GM18909 (cell line): Measurements from ENCODE around the gene NMRAL1.

Source experiments
- ATAC-seq: cut with Tn5 transposase; IDR thresholded peaks from one replicate; pipeline ENCODE4 v1.9.1; 2021; ENCODE audit warnings: mild to moderate bottlenecking; ENCODE audit not compliant: unreplicated experiment, poor library complexity

NMRAL1 gene

GRCh38 chr16:4506450-4506849 lies 32.0 kb upstream of the NMRAL1 start:
- ATAC-seq = peak; percentile 44

GRCh38 chr16:4505356-4506147 lies 31.1 kb upstream of the NMRAL1 start:
- peak; percentile 74 for ATAC-seq

- no peak for ATAC-seq
These were observed 26.6 kb upstream of the NMRAL1 start for GRCh38 chr16:4501071-4501478.

GRCh38 chr16:4500272-4500671 lies 25.8 kb upstream of the NMRAL1 start:
- no peak for ATAC-seq

GRCh38 chr16:4499196-4499555 lies 24.8 kb upstream of the NMRAL1 start:
- ATAC-seq = no peak

- ATAC-seq = no peak
These were observed 24.2 kb upstream of the NMRAL1 start for GRCh38 chr16:4498546-4499195.

- ATAC-seq = no peak
These were observed 21.9 kb upstream of the NMRAL1 start for GRCh38 chr16:4496305-4496704.

- ATAC-seq = no peak
These were observed 21.3 kb upstream of the NMRAL1 start for GRCh38 chr16:4495766-4496165.

- ATAC-seq = no peak
These were observed 20.5 kb upstream of the NMRAL1 start for GRCh38 chr16:4494746-4495490.

GRCh38 chr16:4491898-4492297 lies 17.5 kb upstream of the NMRAL1 start:
- ATAC-seq = no peak

GRCh38 chr16:4489030-4489429 lies 14.6 kb upstream of the NMRAL1 start:
- no peak for ATAC-seq

- ATAC-seq = no peak
These were observed 14.1 kb upstream of the NMRAL1 start for GRCh38 chr16:4488499-4488967.

- no peak for ATAC-seq
These were observed 13.6 kb upstream of the NMRAL1 start for GRCh38 chr16:4487955-4488498.

GRCh38 chr16:4486126-4486893 lies 11.9 kb upstream of the NMRAL1 start:
- ATAC-seq = no peak

- ATAC-seq = no peak
These were observed 7.5 kb upstream of the NMRAL1 start for GRCh38 chr16:4481963-4482362.

GRCh38 chr16:4481526-4481925 lies 7.1 kb upstream of the NMRAL1 start:
- no peak for ATAC-seq

- no peak for ATAC-seq
These were observed 3.5 kb upstream of the NMRAL1 start for GRCh38 chr16:4477966-4478365.

- peak; percentile 87 for ATAC-seq
These were observed 1.7 kb upstream of the NMRAL1 start, which contains the start of gene HMOX2 for GRCh38 chr16:4475880-4476788. HMOX2 (plus strand) TSS chr16:4476398; CDS start chr16:4505525, 29,127 bp downstream.

GRCh38 chr16:4472880-4473279 lies 1.5 kb downstream of the NMRAL1 start:
- no peak for ATAC-seq
